B cell (primary cell): Measurements from ENCODE around the gene APOB. TPM values are rescaled to one million over a fixed set of nuclear protein-coding genes. Genes with fewer than 3 reads are reported as not detected.

Experiments used
- ATAC-seq: fragments of 200-7000 bp; cut with Tn5 transposase; one replicate; pipeline ENCODE4 v1.10.0; 2021; ENCODE audit warnings: low read depth, mild to moderate bottlenecking, moderate number of reproducible peaks, moderate library complexity
- CTCF ChIA-PET: fragments of 350-600 bp; sonication (Branson Sonifier 250); formaldehyde crosslinking; loops from one replicate; lab custom pipeline; 2021; ENCODE audit warnings: antibody characterized with exemption, inconsistent platforms; lab: Charles Lee
- POLR2A ChIA-PET: fragments of 350-600 bp; sonication (Branson Sonifier 250); formaldehyde crosslinking; loops from one replicate; lab custom pipeline; 2021; ENCODE audit warnings: antibody characterized with exemption; lab: Charles Lee
- DNase-seq: peaks from one replicate; pipeline ENCODE4 v3.0.0; 2013
- H2AFZ ChIP-seq: 2 replicates; pipeline ENCODE4 v1.6.1; 2012; ENCODE audit warnings: mild to moderate bottlenecking, low read depth, low read length; ENCODE audit not compliant: insufficient read depth, poor library complexity, severe bottlenecking
- H3K27ac ChIP-seq, 2 donors: 1 replicate in 1 of 2; 2 replicates in 1 of 2; pipeline ENCODE4 v1.5.1; 2012 to 2013; ENCODE audit warnings: low read length in 2 of 2, mild to moderate bottlenecking in 2 of 2, moderate library complexity in 1 of 2
- H3K27me3 ChIP-seq, 4 experiments: fragments of 200-600 bp in 1 of 4; sonication (generic) in 1 of 4; replicated peaks in 1 of 4; 1 replicate in 2 of 4; 2 replicates in 2 of 4; pipeline versions ENCODE4 v1.6.1 to v1.7.0; 2013 to 2016; ENCODE audit warnings: low read length in 3 of 4, mild to moderate bottlenecking in 2 of 4, mixed read lengths in 1 of 4, moderate library complexity in 1 of 4; ENCODE audit not compliant: insufficient read depth in 4 of 4, control insufficient read depth in 3 of 4; ENCODE audit errors: control extremely low read depth in 1 of 4
- H3K36me3 ChIP-seq, 2 experiments: replicated peaks in 1 of 2; 1 replicate in 1 of 2; 2 replicates in 1 of 2; pipeline versions ENCODE4 v1.6.1 to v1.7.1; 2013; ENCODE audit warnings: low read length in 1 of 2; ENCODE audit not compliant: insufficient read depth in 2 of 2, control insufficient read depth in 1 of 2; ENCODE audit errors: control extremely low read depth in 1 of 2, extremely low read depth in 1 of 2
- H3K4me1 ChIP-seq, 2 donors: fragments of 200-600 bp in 1 of 2; sonication (generic) in 1 of 2; 1 replicate in 1 of 2; 2 replicates in 1 of 2; pipeline versions ENCODE4 v1.5.1 to v1.6.1; 2013 to 2017; ENCODE audit warnings: low read length in 2 of 2; ENCODE audit not compliant: control insufficient read depth in 2 of 2, insufficient read depth in 2 of 2
- H3K4me2 ChIP-seq: replicated peaks from 2 replicates; pipeline ENCODE3; 2012; ENCODE audit warnings: mild to moderate bottlenecking, low read depth, low read length; ENCODE audit not compliant: poor library complexity, severe bottlenecking
- H3K4me3 ChIP-seq, 5 experiments: fragments of 200-600 bp in 1 of 5; sonication (generic) in 1 of 5; 1 replicate in 3 of 5; 2 replicates in 2 of 5; pipeline versions ENCODE4 v1.5.1 to v1.7.0; 2011 to 2016; ENCODE audit warnings: low read length in 4 of 5, mild to moderate bottlenecking in 4 of 5, low read depth in 2 of 5, control low read depth in 1 of 5, moderate library complexity in 1 of 5; ENCODE audit not compliant: insufficient read depth in 1 of 5; ENCODE audit errors: control extremely low read depth in 1 of 5, extremely low read depth in 1 of 5
- H3K79me2 ChIP-seq: fragments of 200-600 bp; sonication (generic); one replicate; pipeline ENCODE4 v1.6.0; 2016; ENCODE audit warnings: low read length; ENCODE audit not compliant: control insufficient read depth, insufficient read depth
- H3K9ac ChIP-seq: fragments of 200-600 bp; sonication (generic); 2 replicates; pipeline ENCODE4 v1.6.1; 2017; ENCODE audit warnings: mild to moderate bottlenecking, low read length, moderate library complexity
- H3K9me3 ChIP-seq, 3 donors: one replicate each; pipeline versions ENCODE4 v1.6.1 to v1.7.1; 2013; ENCODE audit warnings: low read length in 2 of 3; ENCODE audit not compliant: control insufficient read depth in 2 of 3, insufficient read depth in 1 of 3; ENCODE audit errors: control extremely low read depth in 1 of 3
- H4K20me1 ChIP-seq: 2 replicates; pipeline ENCODE4 v1.6.0; 2012; ENCODE audit warnings: mild to moderate bottlenecking, low read length; ENCODE audit not compliant: insufficient read depth, control insufficient read depth, poor library complexity, severe bottlenecking
- H3K27ac Mint-ChIP-seq: one replicate; pipeline ENCODE4 v1.8.0; 2021; ENCODE audit warnings: mixed read lengths
- H3K27me3 Mint-ChIP-seq: one replicate; pipeline ENCODE4 v1.8.0; 2021; ENCODE audit warnings: mixed read lengths
- H3K4me1 Mint-ChIP-seq: one replicate; pipeline ENCODE4 v1.8.0; 2021; ENCODE audit warnings: mixed read lengths
- H3K4me3 Mint-ChIP-seq: one replicate; pipeline ENCODE4 v1.8.0; 2021; ENCODE audit warnings: mixed read lengths
- H3K9me3 Mint-ChIP-seq: one replicate; pipeline ENCODE4 v1.8.0; 2022; ENCODE audit warnings: mixed read lengths; ENCODE audit not compliant: insufficient read depth
- EZH2 ChIP-seq: IDR thresholded peaks from 2 replicates; pipeline ENCODE4 v1.6.1; 2012; ENCODE audit warnings: borderline replicate concordance, low read depth, mild to moderate bottlenecking, moderate library complexity, low read length; ENCODE audit not compliant: insufficient read depth, poor library complexity, severe bottlenecking
- WGBS: methylation state at CpG from one replicate; pipeline ENCODE4 v1.1.5; 2013; ENCODE audit warnings: missing lambda C conversion rate; ENCODE audit not compliant: insufficient coverage; 5-methylcytosine and 5-hydroxymethylcytosine counted together
- intact Hi-C: fragments of 100-400 bp; cut with micrococcal nuclease; formaldehyde crosslinking; loops from one replicate; pipeline ENCODE4 v1.10.0; 2022
- polyA plus RNA-seq: library from polyadenylated mRNA; depleted of rRNA; stranded (reverse); fragments of >200 nt; gene quantifications from 2 replicates; pipeline ENCODE4 v1.2.3, GENCODE V29; 2012
- total RNA-seq, 2 donors: library from RNA; stranded (reverse); fragments of 120-200 nt in 1 of 2; gene quantifications; 1 replicate in 1 of 2; 2 replicates in 1 of 2; pipeline versions ENCODE4 v1.2.3 to v1.2.4, GENCODE V29; 2013 to 2022
- TF ChIP-seq, protein P1 (sequence below): fragments of 200-600 bp; IDR thresholded peaks from one replicate; pipeline ENCODE4 v1.8.0; 2022; ENCODE audit warnings: antibody characterized with exemption, mild to moderate bottlenecking

The APOB gene
- total and polyA plus RNA-seq, 2 donors (not counting 1 experiment from before 2014, with no cell fraction given): not detected

DNA sequence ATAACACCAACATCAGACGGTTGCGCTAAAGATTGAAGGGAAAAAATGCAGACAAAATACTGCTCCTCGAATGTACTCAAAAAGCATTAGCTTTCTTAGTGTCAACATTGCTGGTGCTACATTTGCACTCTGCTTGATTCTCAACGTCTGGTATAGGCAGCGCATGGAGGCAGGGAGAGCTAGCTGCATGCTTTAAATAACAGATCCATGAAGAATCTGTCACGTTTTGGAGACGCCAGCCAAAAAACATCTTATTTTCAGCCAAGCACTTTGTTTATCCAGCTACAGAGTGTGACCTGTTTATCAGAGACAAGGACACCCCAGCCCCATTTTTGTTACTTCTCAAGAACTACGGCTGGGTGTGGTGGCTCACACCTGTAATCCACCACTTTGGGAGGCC, 59.5 kb downstream of the APOB start:
- H3K27me3 ChIP-seq: peaks cover 0 to 2% (median 0%) of the 10 kb centered on the region in 4 experiments
- H4K20me1 ChIP-seq: no peaks in the 10 kb centered on the region
- H3K36me3 ChIP-seq: no peaks in the 10 kb centered on the region
- POLR2A ChIA-PET: interaction anchor here (0.7 kb wide), 1 partner anchor 37 kb away, joined by 5 read pairs; no protein-coding TSS in a partner anchor
- Mint-ChIP-seq H3K9me3 (no peaks in the 10 kb centered on the region), H3K27ac (no peak overlapping the region), H3K4me3 (no peak overlapping the region), H3K4me1 (no peaks in the 10 kb centered on the region), H3K27me3 (peaks cover 14% of the 10 kb centered on the region)
- no peaks in the 10 kb centered on the region for H3K9me3 ChIP-seq
- DNase-seq: no peak
- H3K27ac ChIP-seq: no peak overlapping the region
- no peaks in the 10 kb centered on the region for H3K4me1 ChIP-seq
- H3K9ac ChIP-seq: no peak overlapping the region
- H3K79me2 ChIP-seq: no peaks in the 10 kb centered on the region
- H3K4me2 ChIP-seq: no peak overlapping the region
- intact Hi-C loops: no loop called here
- WGBS: 97% methylated on average over 8 of the region's 8 CpGs
- CTCF ChIA-PET: interaction anchor here (1.0 kb wide), 1 partner anchor 323 kb away, joined by 5 read pairs; no protein-coding TSS in a partner anchor
- no peak for ATAC-seq
- no peak for TF ChIP-seq EZH2
- TF ChIP-seq, protein P1, sequence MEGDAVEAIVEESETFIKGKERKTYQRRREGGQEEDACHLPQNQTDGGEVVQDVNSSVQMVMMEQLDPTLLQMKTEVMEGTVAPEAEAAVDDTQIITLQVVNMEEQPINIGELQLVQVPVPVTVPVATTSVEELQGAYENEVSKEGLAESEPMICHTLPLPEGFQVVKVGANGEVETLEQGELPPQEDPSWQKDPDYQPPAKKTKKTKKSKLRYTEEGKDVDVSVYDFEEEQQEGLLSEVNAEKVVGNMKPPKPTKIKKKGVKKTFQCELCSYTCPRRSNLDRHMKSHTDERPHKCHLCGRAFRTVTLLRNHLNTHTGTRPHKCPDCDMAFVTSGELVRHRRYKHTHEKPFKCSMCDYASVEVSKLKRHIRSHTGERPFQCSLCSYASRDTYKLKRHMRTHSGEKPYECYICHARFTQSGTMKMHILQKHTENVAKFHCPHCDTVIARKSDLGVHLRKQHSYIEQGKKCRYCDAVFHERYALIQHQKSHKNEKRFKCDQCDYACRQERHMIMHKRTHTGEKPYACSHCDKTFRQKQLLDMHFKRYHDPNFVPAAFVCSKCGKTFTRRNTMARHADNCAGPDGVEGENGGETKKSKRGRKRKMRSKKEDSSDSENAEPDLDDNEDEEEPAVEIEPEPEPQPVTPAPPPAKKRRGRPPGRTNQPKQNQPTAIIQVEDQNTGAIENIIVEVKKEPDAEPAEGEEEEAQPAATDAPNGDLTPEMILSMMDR: no peak
- no peak overlapping the region for H3K4me3 ChIP-seq
- H2AFZ ChIP-seq: no peak overlapping the region

DNA sequence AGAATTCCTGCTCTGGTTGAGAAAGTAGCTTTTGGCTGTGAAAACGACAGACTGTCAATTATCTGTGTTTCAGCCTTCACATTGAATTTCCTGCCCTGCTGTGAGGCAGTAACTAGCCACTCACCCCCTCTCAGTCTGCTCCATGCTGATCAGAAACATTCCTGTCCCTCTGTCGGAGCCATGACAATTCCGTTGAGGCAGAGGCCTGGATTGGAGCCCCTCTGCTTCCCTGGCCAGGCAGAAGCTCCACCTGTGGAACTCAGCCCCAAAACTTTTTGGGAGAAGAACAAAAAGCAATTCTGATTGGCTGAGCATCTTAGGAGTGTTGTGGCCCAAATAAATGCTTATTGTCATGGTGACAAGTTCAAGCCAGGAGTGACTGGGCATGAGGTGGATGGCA, 60.0 kb downstream of the APOB start:
- Mint-ChIP-seq H3K27me3 (peaks cover 10% of the 10 kb centered on the region), H3K4me3 (no peak overlapping the region), H3K27ac (no peak overlapping the region), H3K9me3 (no peaks in the 10 kb centered on the region), H3K4me1 (no peaks in the 10 kb centered on the region)
- Histone ChIP-seq H3K4me3 (no peak overlapping the region), H3K4me2 (no peak overlapping the region), H3K27ac (no peak overlapping the region), H2AFZ (no peak overlapping the region), H3K79me2 (no peaks in the 10 kb centered on the region), H3K36me3 (no peaks in the 10 kb centered on the region), H3K9ac (no peak overlapping the region), H3K9me3 (no peaks in the 10 kb centered on the region), H3K27me3 (peaks cover 0 to 2% (median 0%) of the 10 kb centered on the region in 4 experiments), H3K4me1 (no peaks in the 10 kb centered on the region), H4K20me1 (no peaks in the 10 kb centered on the region)
- intact Hi-C loops: no loop called here
- ChIA-PET CTCF (interaction anchor here (1.0 kb wide), 1 partner anchor 322 kb away, joined by 5 read pairs; no protein-coding TSS in a partner anchor), POLR2A (no interaction called here)
- 41% methylated on average over 3 of the region's 3 CpGs for WGBS
- TF ChIP-seq, protein P1: no peak
- TF ChIP-seq EZH2: no peak
- DNase-seq (no peak), ATAC-seq (no peak)
